H1 (cell line): Measurements from ENCODE around the gene KIAA0513. TPM values are rescaled to one million over a fixed set of nuclear protein-coding genes. Genes with fewer than 3 reads are reported as not detected.
A peak's percentile ranks its signal among the peaks of the same experiment; 100 is the strongest.

Source experiments
- CTCF ChIA-PET: fragments of 300-600 bp; sonication (Branson Sonifier 250); formaldehyde crosslinking; loops from one replicate; lab custom pipeline; 2021; ENCODE audit not compliant: partially characterized antibody; lab: Charles Lee
- POLR2A ChIA-PET: fragments of 300-600 bp; sonication (Branson Sonifier 250); formaldehyde crosslinking; loops from one replicate; lab custom pipeline; 2021; ENCODE audit warnings: inconsistent platforms; ENCODE audit not compliant: partially characterized antibody; lab: Charles Lee
- DNase-seq, 2 experiments: peaks; one replicate each; pipeline versions ENCODE4 v3.0.0 to v3.0.0-alpha.2; 2010 to 2022; ENCODE audit warnings: low spot score in 2 of 2, low read depth in 1 of 2, mixed read lengths in 1 of 2
- FAIRE-seq: peaks from 2 replicates; lab custom pipeline; 2011; peaks lifted over from hg19 to GRCh38; lab: Jason Lieb, UNC
- H2AFZ ChIP-seq: 2 replicates; pipeline ENCODE4 v1.8.1; 2012; ENCODE audit warnings: low read length, inconsistent platforms
- H2AK5ac ChIP-seq: 2 replicates; pipeline ENCODE4 v1.6.1; 2013; ENCODE audit warnings: low read depth, low read length
- H2BK120ac ChIP-seq: replicated peaks from 2 replicates; pipeline ENCODE3; 2013; ENCODE audit warnings: low read depth, low read length, inconsistent platforms
- H2BK12ac ChIP-seq: 2 replicates; pipeline ENCODE4 v1.6.1; 2013; ENCODE audit warnings: low read depth, low read length
- H2BK15ac ChIP-seq: 2 replicates; pipeline ENCODE4 v1.6.1; 2013; ENCODE audit warnings: low read length
- H2BK20ac ChIP-seq: 2 replicates; pipeline ENCODE4 v1.6.1; 2013; ENCODE audit warnings: low read length
- H2BK5ac ChIP-seq: 2 replicates; pipeline ENCODE4 v1.6.1; 2013; ENCODE audit warnings: low read depth, low read length
- H3K14ac ChIP-seq: 2 replicates; pipeline ENCODE4 v1.6.1; 2013; ENCODE audit warnings: inconsistent platforms; ENCODE audit not compliant: insufficient read length
- H3K18ac ChIP-seq: 2 replicates; pipeline ENCODE4 v1.6.1; 2013; ENCODE audit warnings: low read length; ENCODE audit errors: extremely low read depth
- H3K23ac ChIP-seq: 2 replicates; pipeline ENCODE4 v1.6.1; 2013; ENCODE audit warnings: inconsistent platforms; ENCODE audit not compliant: insufficient read length
- H3K23me2 ChIP-seq: 2 replicates; pipeline ENCODE4 v1.6.1; 2013; ENCODE audit warnings: low read depth, low read length
- H3K27ac ChIP-seq: 2 replicates; pipeline ENCODE4 v1.6.1; 2011; ENCODE audit warnings: low read depth, low read length, inconsistent platforms
- H3K27me3 ChIP-seq, 4 experiments: replicated peaks in 1 of 4; 1 replicate in 1 of 4; 2 replicates in 3 of 4; pipeline versions ENCODE4 v1.6.1 to v1.8.1; 2011 to 2013; ENCODE audit warnings: low read length in 3 of 4, mild to moderate bottlenecking in 3 of 4, inconsistent platforms in 2 of 4, mixed read lengths in 2 of 4, moderate library complexity in 1 of 4; ENCODE audit not compliant: control insufficient read depth in 3 of 4, insufficient read depth in 3 of 4; ENCODE audit errors: extremely low read depth in 1 of 4
- H3K36me3 ChIP-seq, 4 experiments: 2 replicates each; pipeline versions ENCODE4 v1.6.1 to v1.8.1; 2011 to 2013; ENCODE audit warnings: mild to moderate bottlenecking in 4 of 4, low read length in 3 of 4, moderate library complexity in 2 of 4, control low read depth in 1 of 4, inconsistent platforms in 1 of 4; ENCODE audit not compliant: insufficient read depth in 4 of 4, control insufficient read depth in 2 of 4
- H3K4ac ChIP-seq: replicated peaks from 2 replicates; pipeline ENCODE3; 2013; ENCODE audit warnings: low read length, low read depth, mixed read lengths, inconsistent platforms; ENCODE audit not compliant: insufficient read length
- H3K4me1 ChIP-seq, 4 experiments: replicated peaks in 1 of 4; 1 replicate in 1 of 4; 2 replicates in 3 of 4; pipeline versions ENCODE4 v1.6.1 to v1.8.1; 2011 to 2013; ENCODE audit warnings: low read length in 3 of 4, inconsistent platforms in 2 of 4, mixed read lengths in 1 of 4; ENCODE audit not compliant: insufficient read depth in 4 of 4, control insufficient read depth in 3 of 4
- H3K4me2 ChIP-seq, 2 experiments: 2 replicates each; pipeline versions ENCODE4 v1.6.1 to v1.8.1; 2011 to 2013; ENCODE audit warnings: low read depth in 2 of 2, low read length in 2 of 2, control low read depth in 1 of 2, inconsistent platforms in 1 of 2, mild to moderate bottlenecking in 1 of 2; ENCODE audit not compliant: insufficient read depth in 1 of 2
- H3K4me3 ChIP-seq, 4 experiments: fragments of 200-600, 300-600 bp in 1 of 4; sonication (generic), shearing (Covaris generic), sonication (Bioruptor Twin) in 1 of 4; 2 replicates each; pipeline versions ENCODE4 v1.5.1 to v1.8.1; 2011 to 2016; ENCODE audit warnings: low read length in 4 of 4, low read depth in 3 of 4, control low read depth in 2 of 4, inconsistent platforms in 2 of 4, mild to moderate bottlenecking in 2 of 4, mixed read lengths in 1 of 4, moderate library complexity in 1 of 4; ENCODE audit not compliant: insufficient read depth in 2 of 4; ENCODE audit errors: extremely low read depth in 1 of 4
- H3K56ac ChIP-seq: replicated peaks from 2 replicates; pipeline ENCODE3; 2013; ENCODE audit warnings: low read depth, mild to moderate bottlenecking, mixed read lengths, low read length, inconsistent platforms; ENCODE audit not compliant: insufficient read length
- H3K79me1 ChIP-seq: 2 replicates; pipeline ENCODE4 v1.6.1; 2013; ENCODE audit warnings: low read depth, low read length, control low read depth
- H3K79me2 ChIP-seq, 2 experiments: 2 replicates each; pipeline versions ENCODE4 v1.6.1 to v1.8.1; 2012 to 2013; ENCODE audit warnings: low read length in 2 of 2, mild to moderate bottlenecking in 2 of 2, inconsistent platforms in 1 of 2; ENCODE audit not compliant: insufficient read depth in 2 of 2, control insufficient read depth in 1 of 2
- H3K9ac ChIP-seq, 4 experiments: replicated peaks in 1 of 4; 1 replicate in 1 of 4; 2 replicates in 3 of 4; pipeline versions ENCODE4 v1.6.1 to v1.8.1; 2011 to 2013; ENCODE audit warnings: low read depth in 3 of 4, low read length in 3 of 4, control low read depth in 2 of 4, mild to moderate bottlenecking in 2 of 4, moderate library complexity in 2 of 4, inconsistent platforms in 1 of 4; ENCODE audit errors: extremely low read depth in 1 of 4
- H3K9me3 ChIP-seq, 2 experiments: 2 replicates each; pipeline versions ENCODE4 v1.6.1 to v1.8.1; 2012 to 2013; ENCODE audit warnings: mild to moderate bottlenecking in 2 of 2, moderate library complexity in 2 of 2, control low read depth in 1 of 2, inconsistent platforms in 1 of 2, low read depth in 1 of 2, low read length in 1 of 2, mixed read lengths in 1 of 2; ENCODE audit not compliant: insufficient read depth in 2 of 2
- H4K20me1 ChIP-seq, 2 experiments: replicated peaks in 1 of 2; 2 replicates each; pipeline versions ENCODE3 to v1.8.1; 2011 to 2013; ENCODE audit warnings: inconsistent platforms in 2 of 2, low read length in 2 of 2, mild to moderate bottlenecking in 1 of 2; ENCODE audit not compliant: insufficient read depth in 2 of 2, control insufficient read depth in 1 of 2
- H4K5ac ChIP-seq: 2 replicates; pipeline ENCODE4 v1.6.1; 2013; ENCODE audit warnings: low read length, low read depth, mixed read lengths, inconsistent platforms; ENCODE audit not compliant: insufficient read length
- H4K8ac ChIP-seq: 2 replicates; pipeline ENCODE4 v1.8.0; 2013; ENCODE audit warnings: mild to moderate bottlenecking, moderate library complexity, low read length, inconsistent platforms; ENCODE audit not compliant: insufficient read depth; ENCODE audit errors: extremely low read depth
- H4K91ac ChIP-seq: replicated peaks from 2 replicates; pipeline ENCODE3; 2013; ENCODE audit warnings: low read length, mixed read lengths, inconsistent platforms; ENCODE audit not compliant: insufficient read length
- CREB1 ChIP-seq: IDR thresholded peaks from 2 replicates; pipeline ENCODE4 v1.6.1; 2012; ENCODE audit warnings: inconsistent platforms
- EP300 ChIP-seq, 2 experiments: IDR thresholded peaks; 1 replicate in 1 of 2; 2 replicates in 1 of 2; pipeline ENCODE4 v1.6.1; 2011 to 2012; ENCODE audit warnings: low read depth in 2 of 2, low read length in 2 of 2, mild to moderate bottlenecking in 2 of 2, borderline replicate concordance in 1 of 2, inconsistent platforms in 1 of 2, moderate library complexity in 1 of 2
- GABPA ChIP-seq: IDR thresholded peaks from 2 replicates; pipeline ENCODE4 v1.6.1; 2011; ENCODE audit warnings: mild to moderate bottlenecking, low read length, moderate library complexity, borderline replicate concordance; ENCODE audit not compliant: insufficient read depth
- WGBS, 2 experiments: shearing (Covaris generic) in 1 of 2; methylation state at CpG; one replicate each; pipeline versions ENCODE4 v1.1.6 to v1.1.7; 2013 to 2015; ENCODE audit warnings: low lambda C conversion rate in 2 of 2, mixed read lengths in 2 of 2, inconsistent platforms in 1 of 2, low coverage in 1 of 2, missing lambda C conversion rate in 1 of 2; ENCODE audit not compliant: insufficient replicate concordance in 2 of 2, insufficient coverage in 1 of 2, insufficient read length in 1 of 2; ENCODE audit errors: extremely low coverage in 1 of 2, missing lambda C conversion rate in 1 of 2; 5-methylcytosine and 5-hydroxymethylcytosine counted together
- polyA plus RNA-seq, 7 experiments: library from polyadenylated mRNA; depleted of rRNA in 3 of 7; stranded (reverse) in 5 of 7; unstranded in 2 of 7; fragments of >200 nt in 5 of 7; fragments of 200-250 nt in 2 of 7; gene quantifications; 1 replicate in 5 of 7; 2 replicates in 1 of 7; 4 replicates in 1 of 7; pipeline versions ENCODE4 v1.2.1 to v1.2.3, GENCODE V29; 2011 to 2013; ENCODE audit warnings: missing spikeins in 2 of 7, mixed read lengths in 2 of 7
- total RNA-seq: library from RNA; stranded (reverse); fragmentation: NEBNext Ultra II Directional; extraction: Animal tissue kit (Norgen Biotek cat#: 25700); gene quantifications from 2 replicates; pipeline ENCODE4 v1.2.1, GENCODE V29; 2021

Gene KIAA0513
- total and polyA plus RNA-seq, 2 of the 8 experiments (the other 6 are each of a cell fraction or from before 2014, with no cell fraction given) = 2.1 to 6.1 TPM

DNA sequence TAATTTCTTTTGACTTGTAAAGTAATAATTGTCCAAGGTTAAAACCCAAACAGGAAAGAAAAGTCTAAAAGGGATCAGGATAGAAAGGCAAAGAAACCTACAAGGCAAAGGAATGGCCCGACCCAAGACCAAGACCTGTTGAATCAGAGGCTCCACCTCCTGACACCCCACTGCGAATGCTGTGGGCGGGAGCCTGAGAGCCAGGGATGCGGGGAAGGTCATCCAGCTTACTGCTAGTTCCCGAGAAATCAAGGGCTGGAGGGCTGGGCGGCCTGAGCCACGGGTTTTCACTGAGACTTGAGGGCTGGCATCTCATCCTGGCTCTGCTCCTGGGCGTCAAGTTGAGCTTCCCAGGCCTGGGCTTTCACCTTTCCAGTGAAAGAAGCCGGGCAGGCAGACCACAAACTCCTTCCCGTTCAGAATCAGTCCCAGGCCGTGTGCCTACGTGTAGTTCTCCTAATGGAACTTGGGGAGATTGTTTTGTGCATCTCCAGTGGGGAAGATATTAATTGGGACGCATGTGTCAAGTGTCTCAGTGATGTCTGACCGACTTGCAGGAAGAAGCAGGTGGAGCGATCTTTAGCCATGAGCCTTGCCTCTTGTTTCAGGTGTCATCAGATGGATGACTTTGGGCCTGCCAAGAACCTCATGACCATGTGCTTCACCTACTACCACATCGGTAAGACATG, 47.8 kb downstream of the KIAA0513 start:
- Histone ChIP-seq H4K91ac (no peak overlapping the region), H2BK120ac (no peak overlapping the region), H2BK20ac (no peak overlapping the region), H4K20me1 (no peaks in the 10 kb centered on the region), H4K5ac (no peak overlapping the region), H3K79me1 (no peaks in the 10 kb centered on the region), H3K4ac (no peak overlapping the region), H3K23ac (no peak overlapping the region), H3K9me3 (no peaks in the 10 kb centered on the region), H2BK12ac (peak overlapping the region; percentile 63; the same call in 1 of the 2 replicates), H2AFZ (no peak overlapping the region), H3K18ac (no peak overlapping the region), H3K36me3 (peaks cover 0 to 3% (median 0%) of the 10 kb centered on the region in 4 experiments; a peak in 1 of 8 replicates), H3K9ac (no peak overlapping the region), H3K56ac (no peak overlapping the region), H3K23me2 (no peaks in the 10 kb centered on the region), H3K79me2 (no peaks in the 10 kb centered on the region), H2BK5ac (no peak overlapping the region), H2AK5ac (0 out of 2 replicates have a peak overlapping the region, but pooled peaks have one; percentile 2), H3K27me3 (peaks cover 0 to 25% (median 14%) of the 10 kb centered on the region in 4 experiments; a peak in 4 of 7 replicates), H3K4me2 (no peak overlapping the region), H3K27ac (no peak overlapping the region), H3K14ac (no peak overlapping the region), H2BK15ac (no peak overlapping the region), H4K8ac (no peak overlapping the region), H3K4me3 (no peak overlapping the region), H3K4me1 (peaks cover 0 to 13% (median 4%) of the 10 kb centered on the region in 4 experiments; a peak in 5 of 7 replicates)
- POLR2A ChIA-PET = no interaction called here
- TF ChIP-seq EP300 (IDR thresholded peaks at IDR 0.05; ENCODE audit: borderline replicate concordance in 1 of 2, low read depth in 2 of 2, low read length in 2 of 2) (no peak), GABPA (0 out of 2 replicates have a peak, but pooled peaks have one; percentile 32), CREB1 (0 out of 2 replicates have a peak, but pooled peaks have one; percentile 13)
- WGBS, 2 experiments = 56% methylated on average over 16 of the region's 16 CpGs; no CpG with 5 or more reads in 1 of the 2 experiments
- peak; percentile 91 for FAIRE-seq
- peak; percentile 50 to 83 for DNase-seq
- CTCF ChIA-PET = interaction anchor here (0.6 to 0.9 kb wide), 3 partner anchors 12 to 239 kb away, joined by 3 to 4 read pairs (median 4); no protein-coding TSS in a partner anchor
